Measurements from ENCODE around the gene DLG2.

Gene DLG2

DNA sequence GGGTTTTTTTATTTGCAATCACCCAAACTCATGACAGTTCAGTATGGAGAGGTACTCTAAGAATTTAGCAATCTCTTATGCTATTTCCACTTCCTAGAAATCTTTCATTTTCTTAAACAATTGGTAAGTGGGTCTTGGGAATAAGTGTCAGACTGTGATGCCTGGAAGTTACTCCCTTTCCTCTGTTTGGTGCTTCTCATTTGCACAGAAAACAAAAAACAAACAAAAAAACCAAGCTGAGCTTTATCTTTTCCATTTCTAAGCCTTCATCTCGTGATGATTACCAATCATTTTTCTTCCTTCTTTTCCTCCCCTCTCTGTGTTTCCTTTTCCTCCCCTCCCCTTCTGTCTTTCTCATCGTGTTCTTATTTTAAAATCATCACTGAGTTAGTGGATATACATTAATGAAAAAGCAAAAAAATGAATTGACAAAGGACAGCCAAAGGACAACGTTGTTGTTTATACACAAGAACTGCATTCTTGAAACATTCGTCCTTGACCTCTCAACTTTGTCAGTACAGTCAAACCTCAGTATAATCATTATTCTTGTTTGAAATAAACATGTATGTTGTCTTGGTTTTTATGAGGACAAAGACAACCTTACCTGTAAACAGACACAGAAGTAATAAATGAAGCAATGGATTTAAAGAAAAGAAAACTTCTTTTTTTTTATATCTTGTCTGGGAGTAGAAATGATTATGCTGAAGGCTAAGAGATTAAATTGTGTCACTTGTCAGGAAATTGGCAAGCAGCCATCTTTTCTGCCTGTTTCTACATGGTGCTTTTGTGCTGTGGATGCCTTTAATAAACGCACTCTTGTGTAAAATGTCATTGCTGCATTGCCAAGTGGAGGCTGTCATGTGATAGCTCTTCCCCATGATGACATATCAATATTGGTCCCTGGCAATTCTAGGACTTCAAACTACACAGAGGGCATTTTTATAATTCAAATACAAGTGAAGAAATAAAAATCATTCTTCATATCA lies 1537.8 kb downstream of the DLG2 start:
- no peaks in the 10 kb centered on the region for H3K4me1 Mint-ChIP-seq
- DNase-seq (ENCODE audit: low spot score in 2 of 2) = no peak
- ATAC-seq (replicated peaks; ENCODE audit: extremely low read depth, poor library complexity, severe bottlenecking) = no peak
- no peak overlapping the region for H3K27ac Mint-ChIP-seq (ENCODE audit: low read depth)
- peaks cover 12% of the 10 kb centered on the region for H3K9me3 Mint-ChIP-seq
- H3K36me3 Mint-ChIP-seq (ENCODE audit: insufficient read depth) = no peaks in the 10 kb centered on the region
- H3K27me3 Mint-ChIP-seq = no peaks in the 10 kb centered on the region
- no peak overlapping the region for H3K4me3 Mint-ChIP-seq

DNA sequence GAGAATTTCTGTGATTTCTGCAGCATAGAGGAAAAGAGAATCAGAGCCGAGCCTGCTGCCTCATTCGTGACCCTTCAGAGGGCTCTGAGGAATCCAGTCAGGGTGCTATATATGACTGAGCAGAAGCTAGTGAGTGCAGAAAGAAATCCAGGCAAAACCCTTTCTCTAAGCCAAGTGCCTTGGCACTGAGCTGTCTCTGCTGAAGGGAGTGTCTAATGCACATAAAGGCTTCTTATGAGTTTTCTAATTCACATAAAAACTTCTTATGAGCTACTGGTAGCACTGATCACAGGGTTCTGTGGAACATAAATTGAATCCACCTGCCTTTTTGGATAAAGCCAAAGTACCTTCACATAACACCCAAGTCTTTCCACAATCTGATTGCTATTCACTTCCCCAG lies 1555.3 kb downstream of the DLG2 start:
- ATAC-seq (replicated peaks; ENCODE audit: extremely low read depth, poor library complexity, severe bottlenecking) (no peak), DNase-seq (ENCODE audit: low spot score in 2 of 2) (no peak)
- no peaks in the 10 kb centered on the region for H3K27me3 Mint-ChIP-seq
- H3K27ac Mint-ChIP-seq (ENCODE audit: low read depth) = no peak overlapping the region
- peaks cover 2% of the 10 kb centered on the region for H3K36me3 Mint-ChIP-seq (ENCODE audit: insufficient read depth)
- H3K9me3 Mint-ChIP-seq = peaks cover 22% of the 10 kb centered on the region
- no peaks in the 10 kb centered on the region for H3K4me1 Mint-ChIP-seq
- no peak overlapping the region for H3K4me3 Mint-ChIP-seq

DNA sequence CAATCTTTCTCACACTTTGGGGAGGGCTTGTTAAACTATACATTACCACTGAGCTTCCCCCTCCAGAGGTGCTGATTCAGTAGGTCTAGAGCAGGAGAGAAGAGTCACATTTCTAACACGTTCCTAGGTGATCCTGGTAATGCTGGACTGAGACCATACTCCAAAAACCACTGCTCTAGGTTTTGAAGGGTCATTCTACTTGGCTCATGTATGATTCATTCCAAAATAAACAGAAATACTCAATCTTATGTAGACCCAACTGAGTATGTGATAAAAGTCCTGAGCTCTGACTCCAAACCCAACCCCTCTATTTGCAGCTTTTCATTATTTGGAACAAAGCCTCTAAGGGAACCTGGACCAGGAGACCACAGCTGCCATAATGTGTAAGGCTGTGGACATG lies 1558.1 kb downstream of the DLG2 start:
- no peak overlapping the region for H3K27ac Mint-ChIP-seq (ENCODE audit: low read depth)
- no peaks in the 10 kb centered on the region for H3K4me1 Mint-ChIP-seq
- peaks cover 2% of the 10 kb centered on the region for H3K36me3 Mint-ChIP-seq (ENCODE audit: insufficient read depth)
- no peaks in the 10 kb centered on the region for H3K27me3 Mint-ChIP-seq
- ATAC-seq (replicated peaks; ENCODE audit: extremely low read depth, poor library complexity, severe bottlenecking) (no peak), DNase-seq (ENCODE audit: low spot score in 2 of 2) (no peak)
- peaks cover 25% of the 10 kb centered on the region for H3K9me3 Mint-ChIP-seq
- no peak overlapping the region for H3K4me3 Mint-ChIP-seq

DNA sequence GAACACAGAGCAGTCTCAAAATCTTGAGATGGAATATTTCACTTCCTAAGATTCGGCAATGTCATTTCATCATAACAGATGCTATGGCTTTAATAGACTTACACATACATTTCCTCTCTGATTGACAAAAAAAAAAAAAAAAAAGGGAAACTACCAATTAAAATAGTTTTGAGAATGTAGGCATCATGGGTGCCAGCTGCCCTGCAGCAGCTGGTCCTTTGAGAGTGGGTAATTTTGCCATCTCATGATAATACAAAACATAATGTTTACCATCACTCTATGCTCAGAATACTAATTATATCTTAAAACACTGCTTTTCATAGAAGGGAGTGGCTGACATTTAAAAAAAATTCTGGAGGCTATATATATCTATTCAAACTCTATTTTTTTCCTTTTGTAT lies 1565.4 kb downstream of the DLG2 start:
- no peaks in the 10 kb centered on the region for H3K36me3 Mint-ChIP-seq (ENCODE audit: insufficient read depth)
- H3K27me3 Mint-ChIP-seq = no peaks in the 10 kb centered on the region
- no peak for DNase-seq (ENCODE audit: low spot score in 2 of 2)
- H3K4me1 Mint-ChIP-seq = no peaks in the 10 kb centered on the region
- peaks cover 17% of the 10 kb centered on the region for H3K9me3 Mint-ChIP-seq
- H3K27ac Mint-ChIP-seq (ENCODE audit: low read depth) = no peak overlapping the region
- ATAC-seq (replicated peaks; ENCODE audit: extremely low read depth, poor library complexity, severe bottlenecking) = no peak
- no peak overlapping the region for H3K4me3 Mint-ChIP-seq

DNA sequence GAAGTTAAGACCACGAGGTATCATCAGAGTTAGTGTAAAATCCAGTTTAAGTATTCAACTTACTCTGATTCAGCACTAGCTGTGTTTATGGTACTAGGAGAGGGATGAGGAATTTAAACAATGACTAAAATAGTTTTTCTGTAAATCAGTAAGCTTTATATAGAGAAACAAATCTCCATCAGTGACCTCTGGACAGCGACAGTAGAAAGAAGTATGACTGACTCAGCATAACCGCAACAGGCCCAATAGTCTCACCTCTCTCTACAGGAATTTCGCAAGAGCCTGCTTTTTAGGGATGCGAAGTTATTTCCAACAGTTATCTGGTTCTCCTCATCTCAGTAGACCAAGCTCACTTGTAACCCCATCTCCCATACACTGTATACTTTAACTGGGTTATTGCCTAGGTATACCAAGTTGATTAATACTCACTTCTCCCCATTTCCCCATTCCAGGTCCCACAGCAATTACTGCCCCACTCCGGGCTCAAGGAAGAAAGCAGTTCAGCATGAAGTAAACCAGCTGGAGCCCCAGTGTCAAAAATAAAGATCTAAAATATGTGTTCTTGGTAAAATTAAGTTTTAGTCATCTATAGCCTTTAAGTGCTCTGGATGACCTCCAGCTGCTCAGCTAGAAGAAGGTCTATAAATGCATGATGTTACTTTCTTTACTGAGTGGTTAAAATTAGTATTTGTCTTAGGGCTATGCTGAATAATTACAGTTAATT lies 1570.3 kb downstream of the DLG2 start:
- H3K27me3 Mint-ChIP-seq = no peaks in the 10 kb centered on the region
- ATAC-seq (replicated peaks; ENCODE audit: extremely low read depth, poor library complexity, severe bottlenecking) (no peak), DNase-seq (ENCODE audit: low spot score in 2 of 2) (no peak)
- no peaks in the 10 kb centered on the region for H3K36me3 Mint-ChIP-seq (ENCODE audit: insufficient read depth)
- H3K27ac Mint-ChIP-seq (ENCODE audit: low read depth) = no peak overlapping the region
- H3K4me1 Mint-ChIP-seq = no peaks in the 10 kb centered on the region
- no peak overlapping the region for H3K4me3 Mint-ChIP-seq
- H3K9me3 Mint-ChIP-seq = peaks cover 19% of the 10 kb centered on the region

DNA sequence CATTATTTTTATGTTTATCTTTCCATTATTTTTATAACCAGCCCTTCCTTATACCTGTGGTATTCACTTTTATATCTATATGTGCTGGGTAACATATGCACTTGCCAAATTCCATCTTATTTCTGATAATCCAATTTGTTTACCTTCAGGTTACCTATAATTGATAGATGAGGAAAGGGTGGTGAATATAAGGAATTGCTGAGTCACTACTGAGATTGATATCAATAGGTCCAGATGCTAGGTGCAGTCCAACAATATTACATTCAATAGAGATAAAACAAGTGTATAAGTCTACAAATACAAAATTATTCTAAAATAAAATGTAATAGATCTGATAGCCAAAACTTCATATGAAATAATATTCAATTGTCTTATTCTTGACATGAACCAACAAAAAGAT lies 1582.0 kb downstream of the DLG2 start:
- no peak overlapping the region for H3K4me3 Mint-ChIP-seq
- ATAC-seq (replicated peaks; ENCODE audit: extremely low read depth, poor library complexity, severe bottlenecking) (no peak), DNase-seq (ENCODE audit: low spot score in 2 of 2) (no peak)
- no peaks in the 10 kb centered on the region for H3K4me1 Mint-ChIP-seq
- H3K36me3 Mint-ChIP-seq (ENCODE audit: insufficient read depth) = no peaks in the 10 kb centered on the region
- no peaks in the 10 kb centered on the region for H3K27me3 Mint-ChIP-seq
- H3K9me3 Mint-ChIP-seq = peaks cover 41% of the 10 kb centered on the region
- H3K27ac Mint-ChIP-seq (ENCODE audit: low read depth) = no peak overlapping the region

DNA sequence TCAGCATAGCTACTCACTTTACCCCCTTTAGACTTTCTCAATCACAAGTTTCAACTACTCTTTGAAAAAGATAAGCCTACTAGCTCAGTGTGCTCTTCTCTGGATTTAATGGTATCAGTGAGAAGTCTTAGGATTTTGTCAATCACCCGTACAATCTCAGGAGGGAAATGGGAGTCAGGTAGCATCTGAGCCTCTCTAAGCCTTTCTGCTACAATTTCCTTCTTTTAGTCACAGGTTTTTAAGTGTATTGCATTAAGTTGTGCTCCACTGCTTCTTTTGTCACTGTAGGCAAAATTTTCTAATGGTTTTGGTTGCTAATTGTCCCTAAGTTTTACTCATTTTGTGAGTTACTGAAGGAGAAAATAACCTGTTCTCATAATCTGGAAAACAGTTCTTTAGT lies 1582.4 kb downstream of the DLG2 start:
- H3K4me1 Mint-ChIP-seq = no peaks in the 10 kb centered on the region
- ATAC-seq (replicated peaks; ENCODE audit: extremely low read depth, poor library complexity, severe bottlenecking) (no peak), DNase-seq (ENCODE audit: low spot score in 2 of 2) (no peak)
- H3K4me3 Mint-ChIP-seq = no peak overlapping the region
- no peaks in the 10 kb centered on the region for H3K36me3 Mint-ChIP-seq (ENCODE audit: insufficient read depth)
- H3K9me3 Mint-ChIP-seq = peaks cover 37% of the 10 kb centered on the region
- H3K27ac Mint-ChIP-seq (ENCODE audit: low read depth) = no peak overlapping the region
- H3K27me3 Mint-ChIP-seq = no peaks in the 10 kb centered on the region

DNA sequence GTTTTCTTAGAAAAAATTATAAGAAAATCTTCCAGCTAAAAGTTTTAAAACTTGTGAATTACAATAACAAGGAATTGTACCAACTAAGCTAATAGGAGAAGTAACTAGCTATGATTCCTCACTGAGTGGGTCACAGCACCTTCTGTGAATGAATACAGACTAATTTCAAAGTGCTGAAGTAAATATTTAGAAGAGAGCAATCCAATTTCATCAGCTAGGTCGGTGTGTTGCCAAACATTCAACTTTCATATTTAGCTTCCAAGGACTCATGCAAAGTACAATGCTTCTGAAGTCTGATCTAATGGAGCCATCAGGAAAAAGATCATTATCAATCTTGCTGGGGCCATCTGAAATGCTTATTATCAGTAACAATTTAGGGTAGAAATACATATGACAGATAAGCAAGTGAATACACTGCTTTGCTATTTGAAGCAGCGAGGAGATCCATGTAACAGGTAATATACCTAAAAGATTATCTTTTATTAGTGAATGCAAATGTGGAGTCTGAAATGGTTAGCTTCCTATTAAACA lies 1590.4 kb downstream of the DLG2 start:
- Mint-ChIP-seq H3K27ac (ENCODE audit: low read depth) (no peak overlapping the region), H3K36me3 (ENCODE audit: insufficient read depth) (no peaks in the 10 kb centered on the region), H3K4me3 (no peak overlapping the region), H3K4me1 (no peaks in the 10 kb centered on the region), H3K9me3 (peaks cover 28% of the 10 kb centered on the region), H3K27me3 (no peaks in the 10 kb centered on the region)
- ATAC-seq (replicated peaks; ENCODE audit: extremely low read depth, poor library complexity, severe bottlenecking) (no peak), DNase-seq (ENCODE audit: low spot score in 2 of 2) (no peak)

DNA sequence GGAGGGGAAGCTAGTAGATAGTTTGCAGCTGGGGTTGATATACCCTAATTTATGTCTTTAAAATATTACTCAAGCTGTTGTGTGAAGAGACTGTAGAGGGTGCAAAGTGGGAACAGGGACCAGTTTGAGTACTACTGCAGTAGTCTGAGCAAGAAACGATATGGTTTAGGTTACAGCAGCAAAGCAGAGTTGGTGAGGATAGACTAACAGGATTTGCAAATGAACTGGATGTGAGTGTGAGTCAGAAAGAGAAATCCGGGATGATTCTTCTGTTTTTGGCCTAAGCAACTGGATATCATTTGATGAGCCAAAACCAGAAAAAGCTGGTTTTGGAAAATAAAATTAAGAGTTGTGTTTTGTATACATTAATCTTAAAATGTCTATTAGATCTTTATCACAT lies 1591.5 kb downstream of the DLG2 start:
- no peaks in the 10 kb centered on the region for H3K4me1 Mint-ChIP-seq
- ATAC-seq (replicated peaks; ENCODE audit: extremely low read depth, poor library complexity, severe bottlenecking) = no peak
- H3K9me3 Mint-ChIP-seq = peaks cover 29% of the 10 kb centered on the region
- DNase-seq (ENCODE audit: low spot score in 2 of 2) = no peak
- no peak overlapping the region for H3K27ac Mint-ChIP-seq (ENCODE audit: low read depth)
- no peak overlapping the region for H3K4me3 Mint-ChIP-seq
- no peaks in the 10 kb centered on the region for H3K27me3 Mint-ChIP-seq
- H3K36me3 Mint-ChIP-seq (ENCODE audit: insufficient read depth) = no peaks in the 10 kb centered on the region

DNA sequence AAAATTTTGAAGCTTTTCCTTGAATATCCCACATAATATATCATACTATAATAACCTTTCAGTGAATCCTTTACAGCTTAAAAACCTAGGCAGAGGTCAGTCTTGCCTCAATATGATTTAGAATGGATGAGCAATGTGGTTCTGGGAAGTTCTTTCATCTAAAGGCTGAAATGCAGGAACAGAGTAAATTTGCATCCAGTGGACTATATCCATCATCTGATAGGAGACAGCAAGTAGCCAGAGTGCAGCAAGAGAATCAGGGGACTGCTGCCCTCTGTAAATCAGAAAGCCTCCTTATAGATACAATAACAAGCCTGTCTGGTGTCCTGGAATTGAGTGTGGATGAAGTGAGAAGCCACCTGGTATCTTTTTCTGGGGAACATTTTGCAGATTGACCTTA lies 1592.7 kb downstream of the DLG2 start:
- Mint-ChIP-seq H3K27me3 (no peaks in the 10 kb centered on the region), H3K4me3 (no peak overlapping the region), H3K27ac (ENCODE audit: low read depth) (no peak overlapping the region), H3K4me1 (no peaks in the 10 kb centered on the region), H3K9me3 (peaks cover 39% of the 10 kb centered on the region), H3K36me3 (ENCODE audit: insufficient read depth) (no peaks in the 10 kb centered on the region)
- no peak for DNase-seq (ENCODE audit: low spot score in 2 of 2)
- no peak for ATAC-seq (replicated peaks; ENCODE audit: extremely low read depth, poor library complexity, severe bottlenecking)

DNA sequence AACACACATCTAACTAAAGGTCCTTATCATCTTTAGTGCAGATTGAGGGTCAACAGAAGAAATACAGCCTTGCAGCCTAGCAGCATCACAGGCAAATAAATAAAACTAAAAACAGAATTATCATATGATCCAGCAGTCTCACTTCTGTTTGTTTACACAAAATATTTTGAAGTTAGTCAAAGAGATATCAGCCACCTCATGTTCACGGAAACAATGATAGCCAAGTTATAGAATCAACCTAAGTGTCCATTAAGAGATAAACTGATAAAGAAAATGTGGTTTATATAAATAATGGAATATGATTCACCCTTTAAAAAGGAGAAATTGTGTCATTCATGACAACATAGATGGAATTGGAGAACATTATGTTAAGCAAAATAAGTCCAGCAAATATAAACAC lies 1602.9 kb downstream of the DLG2 start:
- Mint-ChIP-seq H3K4me1 (no peaks in the 10 kb centered on the region), H3K27ac (ENCODE audit: low read depth) (no peak overlapping the region), H3K9me3 (peaks cover 12% of the 10 kb centered on the region), H3K27me3 (no peaks in the 10 kb centered on the region), H3K36me3 (ENCODE audit: insufficient read depth) (no peaks in the 10 kb centered on the region), H3K4me3 (no peak overlapping the region)
- DNase-seq (ENCODE audit: low spot score in 2 of 2) = no peak
- no peak for ATAC-seq (replicated peaks; ENCODE audit: extremely low read depth, poor library complexity, severe bottlenecking)

DNA sequence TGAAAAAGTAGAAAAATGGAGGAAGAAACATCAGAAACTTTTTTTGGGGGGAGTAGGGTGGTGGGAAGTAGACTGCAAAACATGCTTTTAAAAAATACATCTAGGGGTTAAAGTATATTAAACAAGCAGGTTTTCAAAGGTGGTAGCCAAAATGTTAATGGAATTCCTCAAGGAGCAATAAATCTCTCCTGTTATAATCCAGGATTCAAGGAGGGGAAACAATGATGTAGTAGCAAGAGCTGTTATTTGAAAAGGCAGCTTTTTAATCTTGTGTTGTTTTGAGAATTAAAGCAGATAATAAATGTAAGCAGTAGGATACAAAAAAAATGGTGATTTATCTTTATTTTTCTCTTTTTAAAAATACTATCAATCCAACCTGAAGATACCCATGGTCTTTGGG lies 1604.4 kb downstream of the DLG2 start:
- H3K9me3 Mint-ChIP-seq = peaks cover 15% of the 10 kb centered on the region

DNA sequence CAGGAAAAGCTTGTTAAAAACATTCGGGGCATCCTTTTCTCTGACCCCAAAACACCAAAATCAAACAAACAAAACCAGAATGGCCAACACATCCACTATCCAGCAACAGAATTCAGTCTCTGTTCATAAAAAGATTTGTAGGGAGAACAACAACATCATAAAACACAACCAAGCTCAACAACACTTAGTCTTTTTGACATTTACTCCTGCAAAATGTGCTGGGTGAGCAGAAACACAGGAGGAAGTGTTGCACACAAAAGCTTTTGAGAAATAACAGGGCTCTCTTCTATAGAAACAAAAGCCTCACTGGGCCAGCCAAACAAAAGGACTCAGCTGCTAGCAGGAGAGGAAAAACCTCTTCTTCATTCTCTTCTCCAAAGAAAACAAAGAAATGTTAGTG lies 1604.9 kb downstream of the DLG2 start:
- peaks cover 15% of the 10 kb centered on the region for H3K9me3 Mint-ChIP-seq
- ATAC-seq (replicated peaks; ENCODE audit: extremely low read depth, poor library complexity, severe bottlenecking) (no peak), DNase-seq (ENCODE audit: low spot score in 2 of 2) (no peak)
- no peaks in the 10 kb centered on the region for H3K27me3 Mint-ChIP-seq
- no peaks in the 10 kb centered on the region for H3K4me1 Mint-ChIP-seq
- no peaks in the 10 kb centered on the region for H3K36me3 Mint-ChIP-seq (ENCODE audit: insufficient read depth)
- H3K27ac Mint-ChIP-seq (ENCODE audit: low read depth) = no peak overlapping the region
- no peak overlapping the region for H3K4me3 Mint-ChIP-seq

More for the DNA sequence above, 1604.4 kb downstream of the DLG2 start:
- Mint-ChIP-seq H3K4me1 (no peaks in the 10 kb centered on the region), H3K4me3 (no peak overlapping the region), H3K27me3 (no peaks in the 10 kb centered on the region), H3K36me3 (ENCODE audit: insufficient read depth) (no peaks in the 10 kb centered on the region), H3K27ac (ENCODE audit: low read depth) (no peak overlapping the region)
- DNase-seq (ENCODE audit: low spot score in 2 of 2) (no peak), ATAC-seq (replicated peaks; ENCODE audit: extremely low read depth, poor library complexity, severe bottlenecking) (no peak)
